ENCODE measurements around the gene GHDC. TPM values are rescaled to one million over a fixed set of nuclear protein-coding genes. Genes with fewer than 3 reads are reported as not detected.

Gene GHDC
- total RNA-seq, 1 experiment from 2014 or later, result 8.9 TPM

GRCh38 chr17:42179335-42179734 lies 15.0 kb downstream of the GHDC start:
- no peaks in the 10 kb centered on the region for H3K4me1 Mint-ChIP-seq (ENCODE audit: insufficient read depth, unreplicated experiment)
- ChIA-PET POLR2A (interaction anchor here (1.3 kb wide), 1 partner anchor 339 kb away, joined by 3 read pairs; no protein-coding TSS in a partner anchor), CTCF (no interaction called here)
- no peaks in the 10 kb centered on the region for H3K9me3 Mint-ChIP-seq (ENCODE audit: unreplicated experiment)
- H3K27me3 Mint-ChIP-seq (ENCODE audit: insufficient read depth, unreplicated experiment), result peaks cover 18% of the 10 kb centered on the region
- no peak overlapping the region for H3K27ac Mint-ChIP-seq (ENCODE audit: low read depth, unreplicated experiment)
- intact Hi-C loops (cut with micrococcal nuclease), result no loop called here
- H3K4me3 Mint-ChIP-seq (ENCODE audit: unreplicated experiment), result no peak overlapping the region
- DNase-seq (ENCODE audit: unreplicated experiment), result no peak
- no peaks in the 10 kb centered on the region for H3K36me3 Mint-ChIP-seq (ENCODE audit: insufficient read depth, unreplicated experiment)
- no TSS peak for BruUV-seq (replicated peaks)
- TF ChIP-seq CTCF (IDR thresholded peaks at IDR 0.05; ENCODE audit: unreplicated experiment), result no peak

- CTCF ChIA-PET, result no interaction called here
- Mint-ChIP-seq H3K27me3 (ENCODE audit: insufficient read depth, unreplicated experiment) (peaks cover 19% of the 10 kb centered on the region), H3K27ac (ENCODE audit: low read depth, unreplicated experiment) (no peak overlapping the region), H3K4me3 (ENCODE audit: unreplicated experiment) (no peak overlapping the region), H3K36me3 (ENCODE audit: insufficient read depth, unreplicated experiment) (no peaks in the 10 kb centered on the region), H3K4me1 (ENCODE audit: insufficient read depth, unreplicated experiment) (no peaks in the 10 kb centered on the region), H3K9me3 (ENCODE audit: unreplicated experiment) (no peaks in the 10 kb centered on the region)
- no peak for DNase-seq (ENCODE audit: unreplicated experiment)
- POLR2A ChIA-PET, result interaction anchor here (1.3 kb wide), 1 partner anchor 339 kb away, joined by 3 read pairs; no protein-coding TSS in a partner anchor
- intact Hi-C loops (cut with micrococcal nuclease), result no loop called here
- TF ChIP-seq CTCF (IDR thresholded peaks at IDR 0.05; ENCODE audit: unreplicated experiment), result no peak
- no TSS peak for BruUV-seq (replicated peaks)
Measured at GRCh38 chr17:42178817-42179216, 15.5 kb downstream of the GHDC start.

- H3K36me3 Mint-ChIP-seq (ENCODE audit: insufficient read depth, unreplicated experiment), result no peaks in the 10 kb centered on the region
- no TSS peak for BruUV-seq (replicated peaks)
- no peaks in the 10 kb centered on the region for H3K4me1 Mint-ChIP-seq (ENCODE audit: insufficient read depth, unreplicated experiment)
- no peak overlapping the region for H3K27ac Mint-ChIP-seq (ENCODE audit: low read depth, unreplicated experiment)
- ChIA-PET POLR2A (no interaction called here), CTCF (no interaction called here)
- DNase-seq (ENCODE audit: unreplicated experiment), result no peak
- no peaks in the 10 kb centered on the region for H3K9me3 Mint-ChIP-seq (ENCODE audit: unreplicated experiment)
- no peak for TF ChIP-seq CTCF (IDR thresholded peaks at IDR 0.05; ENCODE audit: unreplicated experiment)
- intact Hi-C loops (cut with micrococcal nuclease), result no loop called here
- H3K27me3 Mint-ChIP-seq (ENCODE audit: insufficient read depth, unreplicated experiment), result peaks cover 26% of the 10 kb centered on the region
- H3K4me3 Mint-ChIP-seq (ENCODE audit: unreplicated experiment), result no peak overlapping the region
Measured at GRCh38 chr17:42177684-42178083, 16.6 kb downstream of the GHDC start.

- Mint-ChIP-seq H3K9me3 (ENCODE audit: unreplicated experiment) (no peaks in the 10 kb centered on the region), H3K4me3 (ENCODE audit: unreplicated experiment) (no peak overlapping the region), H3K27ac (ENCODE audit: low read depth, unreplicated experiment) (no peak overlapping the region), H3K4me1 (ENCODE audit: insufficient read depth, unreplicated experiment) (no peaks in the 10 kb centered on the region), H3K27me3 (ENCODE audit: insufficient read depth, unreplicated experiment) (peaks cover 46% of the 10 kb centered on the region), H3K36me3 (ENCODE audit: insufficient read depth, unreplicated experiment) (no peaks in the 10 kb centered on the region)
- TF ChIP-seq CTCF (IDR thresholded peaks at IDR 0.05; ENCODE audit: unreplicated experiment), result no peak
- intact Hi-C loops (cut with micrococcal nuclease), result no loop called here
- CTCF ChIA-PET, result no interaction called here
- POLR2A ChIA-PET, result no interaction called here
- no TSS peak for BruUV-seq (replicated peaks)
- DNase-seq (ENCODE audit: unreplicated experiment), result no peak
Measured at GRCh38 chr17:42174126-42174783, 20.0 kb downstream of the GHDC start.

Measured in MCF 10A (cell line).